ENCODE data around the gene NUMB. TPM values are rescaled to one million over a fixed set of nuclear protein-coding genes. Genes with fewer than 3 reads are reported as not detected.

Gene NUMB
- total RNA-seq = 100 to 1,000 TPM in 5 of 6 donors, 10 to 100 TPM in 1; 85.6 to 169 (median 118) TPM

DNA sequence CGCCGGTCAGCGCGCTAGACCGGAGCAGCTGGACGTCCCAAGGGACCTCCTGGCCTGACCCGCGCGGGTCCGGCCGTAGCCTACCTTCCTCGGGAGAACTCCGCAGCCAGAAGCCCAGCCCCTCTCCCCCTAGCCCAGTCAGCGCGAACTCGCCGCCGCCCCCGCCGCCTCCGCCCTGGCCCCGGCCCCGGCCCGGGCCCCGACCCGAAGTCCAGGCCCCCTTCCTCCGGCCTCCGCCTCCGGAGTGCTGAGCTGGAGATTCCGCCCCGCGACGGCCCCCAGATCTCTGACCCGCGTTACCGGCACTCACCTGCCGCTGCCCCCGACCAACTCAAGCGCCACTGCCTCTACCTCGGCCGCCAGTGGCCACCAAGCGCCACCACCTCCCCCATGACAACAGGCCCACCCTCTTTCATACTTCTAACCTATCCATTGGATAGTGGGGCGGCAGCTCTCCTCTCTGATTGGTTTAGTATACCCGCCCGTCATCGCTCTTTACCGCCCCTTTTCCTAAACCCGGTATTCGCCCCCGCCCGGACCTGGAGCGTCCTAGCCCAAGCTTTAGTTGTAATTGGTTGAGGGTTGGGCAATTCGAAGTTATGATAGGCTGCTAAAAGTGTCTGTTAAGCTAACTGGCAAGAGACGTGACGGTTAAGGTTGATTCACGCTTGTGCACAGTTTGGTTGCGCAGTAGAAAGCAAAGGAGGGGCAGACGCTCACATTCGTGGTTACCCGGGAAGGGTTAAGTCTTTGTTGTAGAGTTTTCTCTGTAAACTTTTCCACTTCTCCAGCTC, at the start of gene NUMB:
Gene NUMB, minus strand, starts transcription at position 364 of the 794 bp plus-strand sequence. CDS start 102,795 bp downstream, outside the sequence.
- 1% methylated on average over 32 to 44 of the region's 60 CpGs for WGBS, 2 donors
- Histone ChIP-seq H3K4me1 (peaks cover 47 to 76% (median 68%) of the 10 kb centered on the region in 4 donors), H3K9me3 (no peaks in the 10 kb centered on the region), H3K4me3 (peak within 1 kb of the TSS; percentile 72 to 94 (median 91)), H3K36me3 (no peaks in the 10 kb centered on the region), H3K27ac (peak within 1 kb of the TSS; percentile 92 to 99 (median 96)), H3K27me3 (no peaks in the 10 kb centered on the region)
- DNase-seq (peak; percentile 93 to 97), ATAC-seq (ENCODE audit: low FRiP score in 2 of 2) (peak; percentile 98 to 100)
- no peak for TF ChIP-seq EP300 (IDR thresholded peaks at IDR 0.05)
- peak in 3 of 4 donors; percentile 68 to 94 (median 92) for TF ChIP-seq POLR2A (IDR thresholded peaks at IDR 0.05)
- TF ChIP-seq POLR2AphosphoS5 (IDR thresholded peaks at IDR 0.05) = peak; percentile 50 to 95
- TF ChIP-seq, protein P1, sequence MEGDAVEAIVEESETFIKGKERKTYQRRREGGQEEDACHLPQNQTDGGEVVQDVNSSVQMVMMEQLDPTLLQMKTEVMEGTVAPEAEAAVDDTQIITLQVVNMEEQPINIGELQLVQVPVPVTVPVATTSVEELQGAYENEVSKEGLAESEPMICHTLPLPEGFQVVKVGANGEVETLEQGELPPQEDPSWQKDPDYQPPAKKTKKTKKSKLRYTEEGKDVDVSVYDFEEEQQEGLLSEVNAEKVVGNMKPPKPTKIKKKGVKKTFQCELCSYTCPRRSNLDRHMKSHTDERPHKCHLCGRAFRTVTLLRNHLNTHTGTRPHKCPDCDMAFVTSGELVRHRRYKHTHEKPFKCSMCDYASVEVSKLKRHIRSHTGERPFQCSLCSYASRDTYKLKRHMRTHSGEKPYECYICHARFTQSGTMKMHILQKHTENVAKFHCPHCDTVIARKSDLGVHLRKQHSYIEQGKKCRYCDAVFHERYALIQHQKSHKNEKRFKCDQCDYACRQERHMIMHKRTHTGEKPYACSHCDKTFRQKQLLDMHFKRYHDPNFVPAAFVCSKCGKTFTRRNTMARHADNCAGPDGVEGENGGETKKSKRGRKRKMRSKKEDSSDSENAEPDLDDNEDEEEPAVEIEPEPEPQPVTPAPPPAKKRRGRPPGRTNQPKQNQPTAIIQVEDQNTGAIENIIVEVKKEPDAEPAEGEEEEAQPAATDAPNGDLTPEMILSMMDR (IDR thresholded peaks at IDR 0.05) = peak in 3 of 6 experiments; percentile 17 to 44 (median 23)

DNA sequence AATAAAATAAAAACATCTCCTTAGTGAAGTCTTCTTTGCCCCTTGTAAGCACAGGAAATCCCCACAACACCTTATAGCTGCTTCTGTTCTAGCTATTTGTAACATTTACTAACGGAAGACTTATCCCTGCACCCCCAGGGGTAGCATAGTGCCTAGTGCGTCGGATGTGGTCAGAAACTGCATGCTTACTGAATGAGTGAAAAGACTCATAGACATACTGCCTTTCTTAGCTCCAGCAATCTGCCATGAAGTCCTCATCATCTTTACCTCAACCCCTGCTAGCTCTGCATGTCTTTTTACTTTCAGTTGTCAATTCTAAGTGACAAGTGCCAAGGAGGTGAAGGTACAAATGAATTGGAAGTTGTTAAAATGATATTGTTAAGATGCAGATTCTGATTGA, 45.3 kb upstream of the NUMB start:
- DNase-seq (no peak), ATAC-seq (ENCODE audit: low FRiP score in 2 of 2) (no peak)
- no peak overlapping the region for H3K4me3 ChIP-seq
- H3K27ac ChIP-seq = no peak overlapping the region
- H3K27me3 ChIP-seq = no peaks in the 10 kb centered on the region
- no peaks in the 10 kb centered on the region for H3K9me3 ChIP-seq
- 89 to 90% methylated on average over 3 of the region's 3 CpGs for WGBS, 2 donors
- peaks cover 0 to 10% (median 0%) of the 10 kb centered on the region in 4 donors for H3K36me3 ChIP-seq
- H3K4me1 ChIP-seq = peaks cover 0 to 9% (median 0%) of the 10 kb centered on the region in 4 donors
- TF ChIP-seq EP300 (IDR thresholded peaks at IDR 0.05) (no peak), POLR2AphosphoS5 (IDR thresholded peaks at IDR 0.05) (no peak), POLR2A (IDR thresholded peaks at IDR 0.05) (no peak)
- TF ChIP-seq, protein P1 (IDR thresholded peaks at IDR 0.05) = no peak

DNA sequence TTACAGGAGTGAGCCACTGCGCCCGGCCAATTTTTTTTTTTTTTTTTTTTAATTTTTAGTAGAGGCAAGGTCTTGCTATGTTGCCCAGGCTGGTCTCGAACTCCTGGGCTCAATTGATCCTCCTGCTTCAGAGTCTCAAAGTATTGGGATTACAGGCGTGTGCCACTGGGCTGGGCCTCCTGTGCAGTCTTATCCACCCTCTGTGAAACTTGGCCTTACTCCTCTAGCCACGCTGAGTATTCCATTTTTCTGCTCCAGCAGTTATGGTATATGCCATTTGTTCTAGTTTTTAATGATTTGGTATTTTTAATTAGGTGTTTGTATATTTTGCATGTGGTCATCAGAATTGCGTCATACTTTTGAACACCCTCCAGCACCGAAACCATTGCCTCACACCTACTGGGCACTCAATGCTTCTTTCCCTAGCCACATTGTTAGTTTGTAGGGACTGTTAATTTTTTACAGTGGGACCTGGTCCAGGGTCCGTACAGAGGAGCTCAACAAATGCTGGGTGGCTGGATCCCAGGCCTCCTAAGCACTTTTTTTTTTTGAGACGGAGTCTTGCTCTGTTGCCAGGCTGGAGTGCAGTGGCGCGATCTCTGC, 43.8 kb upstream of the NUMB start:
- TF ChIP-seq POLR2AphosphoS5 (IDR thresholded peaks at IDR 0.05) (no peak), EP300 (IDR thresholded peaks at IDR 0.05) (no peak), POLR2A (IDR thresholded peaks at IDR 0.05) (no peak)
- no peak overlapping the region for H3K4me3 ChIP-seq
- ATAC-seq (ENCODE audit: low FRiP score in 2 of 2) (peak in 1 of 2 donors; percentile 59), DNase-seq (no peak)
- no peak overlapping the region for H3K27ac ChIP-seq
- no peaks in the 10 kb centered on the region for H3K27me3 ChIP-seq
- H3K9me3 ChIP-seq = no peaks in the 10 kb centered on the region
- H3K4me1 ChIP-seq = peaks cover 0 to 5% (median 0%) of the 10 kb centered on the region in 4 donors
- WGBS, 2 donors = 74 to 83% methylated on average over 11 of the region's 11 CpGs
- peaks cover 0 to 10% (median 0%) of the 10 kb centered on the region in 4 donors for H3K36me3 ChIP-seq

DNA sequence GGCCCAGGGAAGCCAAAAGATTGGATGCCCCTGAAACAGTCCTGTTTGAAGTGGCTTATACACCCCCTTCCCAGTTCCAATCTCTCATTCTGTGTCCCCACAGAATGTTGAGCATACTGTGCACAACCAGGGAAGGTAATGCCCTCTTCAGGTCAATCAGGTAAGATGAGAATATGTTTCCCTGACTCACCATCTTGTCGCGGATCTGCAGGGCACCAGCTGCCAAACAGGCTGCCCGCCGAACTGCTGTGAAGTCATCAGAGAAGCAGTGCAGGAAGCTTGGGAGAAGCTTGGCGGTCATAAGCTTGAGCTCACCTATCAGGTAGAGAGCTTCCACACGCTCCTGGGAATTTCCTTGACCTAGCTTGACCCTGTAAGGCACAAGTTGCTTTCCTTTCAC, 42.0 kb upstream of the NUMB start:
- ATAC-seq (ENCODE audit: low FRiP score in 2 of 2) (no peak), DNase-seq (peak in 1 of 2 donors; percentile 30)
- H3K4me3 ChIP-seq = no peak overlapping the region
- H3K9me3 ChIP-seq = no peaks in the 10 kb centered on the region
- H3K36me3 ChIP-seq = peaks cover 0 to 7% (median 0%) of the 10 kb centered on the region in 4 donors
- peaks cover 0 to 5% (median 0%) of the 10 kb centered on the region in 4 donors for H3K4me1 ChIP-seq
- no peak overlapping the region for H3K27ac ChIP-seq
- WGBS, 2 donors = 98% methylated on average over 6 of the region's 6 CpGs
- TF ChIP-seq, protein P1 (IDR thresholded peaks at IDR 0.05) = no peak
- TF ChIP-seq POLR2AphosphoS5 (IDR thresholded peaks at IDR 0.05) (no peak), POLR2A (IDR thresholded peaks at IDR 0.05) (no peak), EP300 (IDR thresholded peaks at IDR 0.05) (no peak)
- H3K27me3 ChIP-seq = no peaks in the 10 kb centered on the region

DNA sequence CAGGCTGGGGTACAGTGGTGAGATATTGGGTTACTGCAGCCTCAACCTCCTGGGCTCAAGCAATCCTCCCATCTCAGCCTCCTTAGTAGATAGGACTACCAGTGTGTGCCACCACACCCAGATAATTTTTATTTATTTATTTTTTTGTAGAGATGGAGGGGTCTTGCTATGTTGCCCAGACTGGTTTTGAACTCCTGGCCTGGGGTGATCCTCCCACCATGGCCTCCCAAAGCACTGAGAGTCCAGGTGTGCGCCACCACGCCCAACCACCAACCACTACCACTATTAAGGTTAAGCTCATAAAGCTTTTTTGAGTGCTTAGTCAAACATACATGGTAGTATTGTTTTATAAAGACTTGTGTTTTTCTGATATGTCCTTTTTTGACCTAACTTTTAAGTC, 36.2 kb upstream of the NUMB start:
- Histone ChIP-seq H3K27ac (no peak overlapping the region), H3K4me3 (no peak overlapping the region), H3K4me1 (peaks cover 15 to 36% (median 22%) of the 10 kb centered on the region in 4 donors), H3K27me3 (no peaks in the 10 kb centered on the region), H3K36me3 (peaks cover 0 to 8% (median 0%) of the 10 kb centered on the region in 4 donors), H3K9me3 (no peaks in the 10 kb centered on the region)
- DNase-seq (no peak), ATAC-seq (ENCODE audit: low FRiP score in 2 of 2) (no peak)
- TF ChIP-seq, protein P1 (IDR thresholded peaks at IDR 0.05) = no peak
- WGBS, 2 donors = 98 to 100% methylated on average over 2 of the region's 2 CpGs
